ACHN (cell line): ENCODE measurements around the gene RGS7BP.
"Not testable (repeated sequence)": the region's sequence is repeated elsewhere in the genome, so short reads cannot be mapped to it uniquely, and the experiment has no call there.

Experiments
- DNase-seq: peaks from one replicate; pipeline ENCODE4 v3.0.0-alpha.2; 2015
- in situ Hi-C: cut with HindIII; loops from 2 replicates; pipeline ENCODE4 v1.10.0; 2017; ENCODE audit warnings: low sequenced_read_pairs, low pct_ligation_motif_present, low pct_unique_long_range_greater_than_20kb

The RGS7BP gene

DNA sequence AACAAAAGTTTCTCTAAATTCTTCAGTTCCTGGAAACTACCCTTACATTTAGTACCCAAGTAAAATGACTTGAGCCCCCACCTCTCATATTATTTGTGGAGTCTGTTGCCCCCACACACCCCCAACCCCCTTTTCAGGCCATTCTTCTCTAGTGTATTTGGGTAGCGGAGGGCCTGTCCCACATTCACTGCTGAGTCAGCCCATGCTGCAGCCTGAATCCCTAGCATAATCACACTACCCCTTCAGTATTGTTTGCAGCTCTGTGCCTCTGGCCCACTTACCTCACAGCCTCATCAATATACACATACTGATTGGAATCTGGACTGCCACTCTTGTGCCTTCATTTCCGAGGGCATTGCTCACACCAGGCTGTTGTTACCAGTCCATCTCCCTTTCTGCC lies 26.8 kb downstream of the RGS7BP start:
- in situ Hi-C loops: no loop called here
- no peak for DNase-seq

DNA sequence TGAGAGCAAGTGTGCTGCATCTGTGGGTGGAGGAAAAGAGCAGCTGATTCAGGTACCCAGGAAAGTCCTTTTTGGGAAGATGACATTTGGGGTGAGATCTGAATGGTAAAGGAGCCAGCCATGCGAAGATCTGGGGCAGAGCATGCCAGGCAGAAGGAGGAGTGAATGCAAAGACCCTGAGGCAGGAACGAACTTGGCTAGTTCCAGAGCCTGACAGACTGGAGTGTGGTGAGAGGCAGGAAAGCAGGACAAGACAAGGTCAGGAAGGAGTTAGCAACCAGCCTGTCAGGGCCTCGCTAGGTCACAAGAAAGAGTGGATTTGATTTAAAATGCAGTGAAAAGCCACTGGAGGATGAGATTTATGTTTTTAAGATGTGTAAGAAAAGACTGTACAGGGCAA lies 28.2 kb downstream of the RGS7BP start:
- in situ Hi-C loops: no loop called here
- no peak for DNase-seq

DNA sequence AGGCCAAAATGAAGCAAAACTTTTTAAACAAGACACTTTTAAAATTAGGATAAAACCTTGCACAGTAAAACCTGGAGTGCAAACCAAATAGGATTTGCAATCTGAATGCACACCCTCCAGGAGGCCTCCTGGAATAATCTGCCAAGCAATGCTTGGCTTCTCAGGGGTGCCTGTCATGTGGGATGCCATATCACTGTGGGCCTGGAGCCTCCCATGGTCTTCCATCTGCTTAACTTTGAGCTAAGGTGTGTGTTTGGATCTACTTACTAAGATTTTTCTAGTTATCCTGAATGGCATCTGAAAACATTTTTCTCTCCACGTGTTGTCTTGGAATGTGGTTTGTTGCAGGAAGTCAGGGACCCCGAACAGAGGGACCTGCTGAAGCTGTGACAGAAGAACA lies 52.1 kb downstream of the RGS7BP start:
- in situ Hi-C loops: no loop called here
- DNase-seq: no peak

DNA sequence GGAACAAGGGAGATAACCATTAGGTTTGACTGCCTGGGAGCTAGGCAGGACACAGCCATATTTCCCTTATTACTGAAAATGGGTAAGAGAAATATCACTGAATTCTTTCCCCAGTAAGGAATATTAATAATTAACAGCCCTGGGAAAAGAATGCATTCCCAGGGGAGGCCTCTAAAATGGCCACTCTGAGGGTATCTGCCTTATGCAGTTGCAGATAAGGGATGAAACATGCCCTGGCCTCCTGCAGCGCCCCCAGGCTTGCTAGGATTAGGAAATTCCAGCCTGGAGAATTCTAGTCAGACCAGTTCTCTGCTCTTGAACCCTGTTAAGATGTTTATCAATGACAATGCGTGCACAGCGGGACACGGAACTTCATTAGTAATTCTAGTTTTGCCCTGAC lies 52.8 kb downstream of the RGS7BP start:
- in situ Hi-C loops: not testable (repeated sequence)
- DNase-seq: peak; percentile 2

DNA sequence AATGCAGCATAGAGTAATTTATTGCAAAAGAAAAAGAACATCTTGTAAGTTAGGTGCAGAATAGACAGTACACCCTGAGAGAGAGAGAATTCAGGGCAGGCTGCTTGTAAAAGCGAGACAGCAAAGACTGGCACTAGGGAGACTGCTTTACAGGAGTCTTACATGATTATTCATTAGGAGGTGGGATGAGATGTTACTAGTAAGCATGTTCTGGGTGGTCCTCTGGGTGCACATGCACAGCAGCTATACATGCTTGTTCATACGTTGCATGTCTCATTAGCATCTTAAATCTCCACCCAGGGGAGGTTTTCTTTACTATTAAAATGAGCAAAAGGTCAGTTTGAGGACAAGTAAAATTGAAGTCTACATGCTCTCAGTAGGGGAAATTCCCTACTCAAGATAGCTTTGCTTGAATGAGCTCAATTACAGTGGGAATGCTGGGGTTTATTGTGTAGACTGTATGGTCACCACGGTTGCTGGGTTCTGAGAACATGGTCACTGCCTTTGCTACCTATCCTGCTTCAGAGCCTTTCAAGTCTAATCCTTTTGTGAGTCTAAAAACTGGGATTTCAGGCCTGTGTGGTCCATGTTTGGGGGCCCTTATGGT lies 60.6 kb downstream of the RGS7BP start:
- in situ Hi-C loops: no loop called here
- no peak for DNase-seq

DNA sequence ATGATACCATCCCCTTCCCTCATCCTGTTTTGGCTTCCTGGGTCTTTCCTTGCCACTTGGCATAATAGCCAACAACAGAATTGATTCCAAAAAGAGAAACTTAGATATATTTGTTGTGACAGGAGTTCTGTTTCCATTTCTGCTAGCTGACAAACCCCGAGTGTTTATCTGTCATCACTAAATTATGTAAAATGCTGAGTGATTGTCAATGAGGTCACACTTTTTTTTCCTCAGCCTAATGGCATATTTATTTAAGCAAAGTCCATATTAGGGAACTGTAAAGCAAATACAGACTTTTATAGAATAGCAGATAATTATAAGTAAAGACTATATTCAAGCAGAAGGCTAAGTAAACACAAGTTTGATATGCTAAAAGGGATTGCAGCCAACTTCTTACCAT lies 64.0 kb downstream of the RGS7BP start:
- in situ Hi-C loops: no loop called here
- DNase-seq: no peak

GRCh38 chr5:64570395-64570996 lies 64.7 kb downstream of the RGS7BP start:
- in situ Hi-C loops: no loop called here

DNA sequence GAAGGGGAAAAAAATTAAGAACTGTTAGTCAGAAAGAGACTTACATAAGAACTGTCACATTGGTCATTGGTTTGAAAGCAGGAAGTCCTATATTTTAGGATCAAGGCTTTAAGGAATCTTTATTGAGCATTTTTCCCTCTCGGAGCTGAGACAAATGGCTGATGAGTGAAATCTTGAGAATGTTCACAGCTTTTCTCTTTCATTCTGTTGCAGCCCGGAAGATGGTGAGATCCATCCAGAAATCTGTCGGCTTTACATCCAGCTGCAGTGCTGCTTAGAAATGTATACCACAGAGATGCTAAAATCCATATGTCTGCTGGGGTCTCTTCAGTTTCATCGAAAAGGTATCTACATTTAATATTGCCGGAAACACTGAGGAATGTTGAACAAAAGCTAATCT lies 69.7 kb downstream of the RGS7BP start:
- no peak for DNase-seq
- in situ Hi-C loops: no loop called here

More at GRCh38 chr5:64570395-64570996, 64.7 kb downstream of the RGS7BP start:
- no peak for DNase-seq

DNA sequence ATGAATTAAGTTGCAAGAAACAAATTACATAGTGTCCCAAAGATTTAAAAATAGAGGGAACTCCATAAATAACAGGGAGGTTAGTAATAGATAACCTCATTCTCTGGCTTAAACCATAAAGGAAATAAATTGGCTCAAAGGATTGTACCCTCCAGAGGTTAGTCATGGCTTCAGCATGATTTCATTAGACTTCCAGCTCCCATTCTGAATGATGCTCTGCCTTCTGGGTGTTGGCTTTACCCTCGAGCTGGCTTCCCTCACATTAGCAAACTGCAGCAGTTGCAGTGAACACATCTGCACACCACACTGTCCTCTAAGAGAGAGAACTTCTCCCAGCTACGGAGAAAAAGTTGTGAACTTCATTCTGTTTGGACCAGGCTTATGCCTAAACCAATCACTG lies 70.4 kb downstream of the RGS7BP start:
- DNase-seq: no peak
- in situ Hi-C loops: no loop called here

DNA sequence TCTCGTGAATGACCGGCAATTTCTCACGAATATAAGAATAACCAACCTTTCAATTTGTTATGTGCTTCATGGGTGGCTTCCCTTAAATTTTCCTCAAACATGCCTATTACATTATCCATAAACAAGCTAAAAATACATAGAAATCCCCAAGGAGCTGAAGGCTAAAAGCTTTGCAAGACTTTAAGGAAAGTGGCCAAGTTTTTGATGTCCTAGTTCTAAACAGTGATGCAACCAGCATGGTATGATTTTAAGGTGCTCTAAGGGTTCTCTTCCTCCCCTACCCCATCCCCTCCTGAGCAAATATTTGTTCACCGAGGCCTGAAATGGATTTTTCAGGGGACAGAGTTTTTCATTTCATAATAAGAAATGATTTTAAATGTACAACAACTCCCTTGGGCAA lies 79.8 kb downstream of the RGS7BP start:
- in situ Hi-C loops: no loop called here
- DNase-seq: no peak

DNA sequence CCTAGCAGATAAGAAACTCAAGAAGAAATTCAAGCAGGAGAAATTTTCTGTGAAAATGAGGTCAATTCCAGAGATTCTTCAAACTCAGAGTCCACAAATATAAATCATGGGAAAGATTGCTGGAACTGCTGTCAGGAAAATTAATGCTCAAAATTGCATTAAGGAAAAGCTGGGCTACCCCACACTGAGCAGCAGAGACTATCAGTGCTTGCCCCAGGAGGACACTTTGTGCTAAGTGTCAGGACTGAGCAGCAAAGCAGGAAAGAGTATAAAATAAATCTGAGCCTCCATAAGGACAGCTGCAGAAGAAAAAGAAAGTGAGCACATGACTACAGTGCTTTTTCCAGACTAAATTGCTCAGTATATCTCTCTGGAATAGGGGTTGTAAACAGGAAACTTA lies 81.6 kb downstream of the RGS7BP start:
- no peak for DNase-seq
- in situ Hi-C loops: no loop called here

DNA sequence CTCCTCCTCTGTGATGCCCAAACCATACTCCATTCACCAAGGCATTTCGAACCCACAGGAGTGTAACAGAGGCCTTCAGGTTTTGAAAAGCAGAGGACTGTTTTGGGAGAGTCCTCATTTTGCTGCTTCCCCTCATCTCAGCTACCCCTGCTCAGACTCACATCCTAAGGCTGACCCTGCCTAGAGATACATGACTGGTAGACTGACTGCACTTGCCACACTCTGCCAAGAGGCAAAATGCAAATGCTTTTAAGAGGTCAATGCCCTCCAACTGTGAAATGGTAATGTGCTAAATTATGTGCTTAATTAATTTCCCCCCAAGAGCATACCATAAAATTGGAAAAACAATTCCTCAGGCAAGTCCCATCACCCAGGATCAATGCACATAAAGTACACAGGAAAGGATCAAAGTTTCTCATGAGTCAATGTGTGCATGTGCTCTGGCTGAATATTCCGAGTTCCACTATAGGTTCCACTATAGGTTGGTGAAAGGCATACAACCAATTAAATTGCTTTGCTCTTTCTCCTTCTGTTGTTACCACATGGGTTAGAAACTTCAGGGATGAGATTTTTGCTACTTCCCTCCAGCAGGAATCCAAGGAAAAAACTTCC lies 87.0 kb downstream of the RGS7BP start:
- no peak for DNase-seq
- in situ Hi-C loops: no loop called here

DNA sequence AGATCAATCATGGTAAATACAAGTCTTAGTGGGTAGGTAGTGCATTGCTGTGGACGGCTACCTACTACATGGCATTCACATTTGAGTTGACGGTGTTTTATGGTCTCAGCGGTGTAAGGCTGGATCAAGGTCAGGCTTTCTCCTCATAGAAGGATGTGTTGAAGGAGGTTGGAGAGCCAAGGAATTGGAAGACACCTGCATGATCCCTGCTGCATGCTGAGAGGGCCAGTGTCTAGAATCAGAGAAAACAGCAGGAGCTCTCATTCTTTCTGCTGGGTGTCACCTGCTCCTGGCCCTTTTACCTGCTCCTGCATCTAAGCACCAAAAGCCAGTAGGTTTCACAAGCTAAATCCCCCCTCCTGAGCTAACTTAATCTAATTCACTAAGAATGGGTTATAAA lies 88.2 kb downstream of the RGS7BP start:
- no peak for DNase-seq
- in situ Hi-C loops: no loop called here

DNA sequence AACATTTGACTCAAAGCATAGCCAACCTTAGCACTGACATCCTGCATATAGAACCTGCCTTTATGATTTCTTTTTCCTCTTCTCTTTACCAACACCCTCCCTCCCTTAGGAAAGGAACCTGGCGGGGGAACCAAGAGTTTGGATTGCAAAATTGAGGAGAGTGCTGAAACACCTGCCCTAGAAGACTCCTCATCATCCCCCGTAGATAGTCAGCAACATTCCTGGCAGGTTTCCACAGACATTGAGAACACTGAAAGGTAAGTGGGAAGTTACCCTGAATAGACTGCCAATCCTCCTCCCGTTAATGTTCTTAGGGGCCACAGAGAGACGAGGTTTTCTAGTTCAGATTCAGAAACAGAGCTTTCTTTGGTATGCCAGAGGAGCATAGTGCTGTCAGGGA lies 88.8 kb downstream of the RGS7BP start:
- no peak for DNase-seq
- in situ Hi-C loops: no loop called here

DNA sequence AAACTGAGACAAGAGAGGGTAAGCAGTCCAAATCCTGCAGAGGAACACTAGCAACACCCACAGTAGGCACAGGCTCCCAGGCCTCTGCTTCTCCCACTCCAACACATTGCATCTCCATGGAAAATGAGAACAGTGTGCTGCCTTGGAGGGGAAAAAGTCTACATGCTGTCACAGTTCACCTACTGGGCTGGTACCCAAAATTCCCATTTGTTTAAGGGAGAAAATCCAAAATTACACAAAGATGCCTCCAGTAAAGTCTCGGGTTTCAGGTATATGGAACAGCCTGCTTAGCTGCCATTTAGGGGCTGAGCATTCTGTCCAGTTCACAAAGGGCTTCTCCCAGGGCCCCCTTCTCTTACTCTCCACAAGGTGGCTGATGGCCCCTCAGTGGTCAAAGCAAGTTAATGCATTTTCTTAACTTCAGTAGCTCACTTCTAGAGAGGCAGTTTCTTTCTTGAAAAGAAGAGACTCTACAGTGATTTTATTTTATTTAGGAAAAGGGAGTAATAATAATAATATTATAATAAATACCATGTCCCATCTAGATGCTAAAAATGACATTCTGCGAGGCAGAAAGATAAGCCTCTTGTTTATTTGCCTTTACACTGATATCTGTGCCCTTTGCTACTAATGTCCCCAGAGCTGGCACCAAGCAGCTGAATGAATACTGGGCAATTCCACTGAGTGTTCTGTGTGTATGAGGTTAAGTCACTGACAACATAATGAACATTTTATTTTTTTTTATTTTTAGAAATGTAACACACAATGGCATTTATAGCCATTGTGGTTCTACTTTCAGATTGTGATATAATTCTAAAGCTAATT lies 89.4 kb downstream of the RGS7BP start:
- peak; percentile 3 for DNase-seq
- in situ Hi-C loops: no loop called here

DNA sequence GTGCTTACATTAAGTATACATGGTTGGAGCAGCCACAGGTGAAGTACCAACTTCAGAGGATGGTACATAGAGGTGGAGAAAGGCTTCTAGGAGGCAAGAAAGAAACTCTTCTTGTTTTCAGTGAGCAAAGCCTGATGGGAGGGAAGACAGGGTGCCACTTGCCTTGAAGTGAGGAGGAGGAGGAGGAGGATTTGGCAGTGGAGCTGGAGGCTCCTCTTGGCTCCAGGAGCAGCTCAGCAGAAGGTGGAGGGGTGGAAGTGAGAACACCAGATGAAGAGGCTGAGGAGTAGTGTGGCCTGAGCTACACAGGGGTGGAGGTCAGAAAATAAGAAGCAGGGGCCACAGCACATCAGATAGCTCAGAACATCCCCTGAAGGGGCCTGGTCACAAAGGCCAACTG lies 93.4 kb downstream of the RGS7BP start:
- in situ Hi-C loops: no loop called here

DNA sequence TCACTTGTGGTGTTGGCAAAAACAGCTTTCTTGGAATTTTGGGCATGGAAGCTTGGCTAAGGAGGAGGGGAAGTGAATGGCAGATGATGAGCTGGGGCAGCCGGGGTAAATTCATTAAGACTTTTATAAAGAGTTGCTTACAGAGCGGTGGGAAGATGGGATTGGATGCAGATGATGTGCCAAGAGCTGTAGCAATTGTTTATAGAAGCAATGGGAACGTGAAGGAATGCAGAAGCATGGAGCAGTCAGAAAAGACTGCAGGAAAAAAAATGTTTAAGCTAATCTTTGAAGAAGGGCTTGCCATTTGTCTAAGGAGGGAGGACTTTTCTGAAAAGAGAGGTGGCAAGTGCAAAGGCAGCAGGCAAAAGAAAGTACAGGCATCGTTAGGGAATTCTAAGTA lies 97.9 kb downstream of the RGS7BP start:
- DNase-seq: no peak
- in situ Hi-C loops: no loop called here

More for the DNA sequence above, 93.4 kb downstream of the RGS7BP start:
- DNase-seq: no peak

DNA sequence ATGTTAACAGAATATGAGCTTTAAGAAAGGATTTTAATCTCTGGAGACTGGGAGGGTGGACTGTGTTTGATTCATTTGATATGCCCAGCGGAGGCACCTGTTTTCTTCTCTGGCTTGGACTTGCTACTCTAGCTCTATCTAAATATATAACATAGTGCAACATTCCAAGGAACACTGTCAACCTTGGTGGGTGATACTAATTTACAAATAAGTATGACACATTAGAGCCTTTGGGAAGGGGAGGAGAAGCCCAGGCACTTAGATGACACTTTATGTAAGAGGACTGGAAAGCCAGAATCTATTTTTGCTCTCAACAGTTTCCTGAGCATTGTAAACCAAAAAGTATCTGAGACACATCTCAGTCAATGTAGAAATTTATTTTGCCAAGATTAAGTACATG lies 101.1 kb downstream of the RGS7BP start:
- DNase-seq: no peak
- in situ Hi-C loops: no loop called here

DNA sequence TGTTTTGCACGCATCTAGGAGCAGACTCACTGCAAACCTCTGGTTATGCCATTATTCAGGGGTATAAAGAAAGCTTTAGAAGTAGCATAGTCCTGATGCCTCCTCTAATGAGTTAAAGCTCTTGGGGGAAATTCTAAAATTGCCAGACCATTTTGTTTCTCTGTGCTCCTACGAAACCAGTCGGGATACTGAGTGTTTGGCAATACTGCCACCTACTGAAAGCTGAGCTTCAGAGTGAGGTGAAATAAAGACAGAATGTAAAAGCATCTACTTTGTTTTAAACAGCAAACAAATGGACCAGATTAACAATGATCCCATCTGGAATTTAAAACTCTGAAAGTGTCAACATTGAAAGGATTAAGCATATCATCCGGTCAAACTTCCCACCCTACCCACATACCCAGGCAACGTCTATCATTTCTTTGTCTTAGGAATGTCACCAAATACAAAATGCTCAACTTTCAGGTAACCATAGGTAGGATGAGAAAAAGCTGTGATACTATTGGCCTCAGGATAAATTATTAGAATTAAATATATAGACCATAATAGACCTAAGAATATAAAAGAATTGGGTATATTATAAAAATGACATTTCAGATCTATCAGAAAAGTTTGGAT lies 106.6 kb downstream of the RGS7BP start:
- DNase-seq: peak; percentile 60
- in situ Hi-C loops: no loop called here
